CD14-positive monocyte (primary cell): ENCODE data around the gene SSBP4. TPM values are rescaled to one million over a fixed set of nuclear protein-coding genes. Genes with fewer than 3 reads are reported as not detected.

Source experiments
- DNase-seq, 3 donors: peaks; one replicate each; pipeline ENCODE4 v3.0.0-alpha.2; 2011 to 2022
- H2AFZ ChIP-seq: 2 replicates; pipeline ENCODE4 v1.6.0; 2012; ENCODE audit warnings: mild to moderate bottlenecking, low read depth, low read length, inconsistent platforms; ENCODE audit not compliant: insufficient read depth, poor library complexity, severe bottlenecking
- H3K27ac ChIP-seq, 2 donors: 1 replicate in 1 of 2; 2 replicates in 1 of 2; pipeline ENCODE4 v1.5.1; 2012 to 2013; ENCODE audit warnings: low read length in 2 of 2, control low read depth in 1 of 2, inconsistent platforms in 1 of 2, low read depth in 1 of 2, mild to moderate bottlenecking in 1 of 2
- H3K27me3 ChIP-seq, 2 donors: one replicate each; pipeline versions ENCODE4 v1.6.0 to v1.6.1; 2011 to 2013; ENCODE audit warnings: low read length in 2 of 2; ENCODE audit not compliant: control insufficient read depth in 2 of 2, insufficient read depth in 2 of 2
- H3K36me3 ChIP-seq, 2 donors: replicated peaks in 1 of 2; 1 replicate in 1 of 2; 2 replicates in 1 of 2; pipeline versions ENCODE4 v1.5.1 to v1.6.1; 2012 to 2013; ENCODE audit warnings: low read length in 2 of 2, control low read depth in 1 of 2, inconsistent platforms in 1 of 2, mild to moderate bottlenecking in 1 of 2; ENCODE audit not compliant: insufficient read depth in 2 of 2, control insufficient read depth in 1 of 2
- H3K4me1 ChIP-seq, 2 donors: 1 replicate in 1 of 2; 2 replicates in 1 of 2; pipeline versions ENCODE4 v1.5.1 to v1.6.1; 2012 to 2013; ENCODE audit warnings: low read length in 2 of 2, control low read depth in 1 of 2, inconsistent platforms in 1 of 2, mild to moderate bottlenecking in 1 of 2, moderate library complexity in 1 of 2; ENCODE audit not compliant: insufficient read depth in 2 of 2, control insufficient read depth in 1 of 2
- H3K4me2 ChIP-seq: replicated peaks from 2 replicates; pipeline ENCODE3; 2012; ENCODE audit warnings: low read length, moderate library complexity, mild to moderate bottlenecking; ENCODE audit not compliant: poor library complexity, severe bottlenecking; ENCODE audit errors: extremely low read depth
- H3K4me3 ChIP-seq, 3 experiments: fragments of 200-600 bp in 1 of 3; sonication (generic) in 1 of 3; replicated peaks in 1 of 3; 1 replicate in 2 of 3; 2 replicates in 1 of 3; pipeline ENCODE4 v1.5.1; 2011 to 2013; ENCODE audit warnings: low read length in 3 of 3, mild to moderate bottlenecking in 3 of 3, control low read depth in 2 of 3, low read depth in 2 of 3, inconsistent platforms in 1 of 3, moderate library complexity in 1 of 3
- H3K79me2 ChIP-seq: 2 replicates; pipeline ENCODE4 v1.6.0; 2012; ENCODE audit warnings: mild to moderate bottlenecking, control low read depth, inconsistent platforms, low read length, moderate library complexity; ENCODE audit not compliant: insufficient read depth
- H3K9ac ChIP-seq: 2 replicates; pipeline ENCODE4 v1.6.0; 2017; ENCODE audit warnings: low read length, mild to moderate bottlenecking; ENCODE audit not compliant: insufficient read depth, poor library complexity, severe bottlenecking
- H3K9me3 ChIP-seq, 2 donors: replicated peaks in 1 of 2; 1 replicate in 1 of 2; 2 replicates in 1 of 2; pipeline versions ENCODE4 v1.5.1 to v1.6.1; 2012 to 2013; ENCODE audit warnings: low read length in 2 of 2, control low read depth in 1 of 2; ENCODE audit not compliant: control insufficient read depth in 1 of 2, insufficient read depth in 1 of 2
- H4K20me1 ChIP-seq: 2 replicates; pipeline ENCODE4 v1.6.0; 2012; ENCODE audit warnings: mild to moderate bottlenecking, low read length, control low read depth, moderate library complexity; ENCODE audit not compliant: insufficient read depth
- H3K27ac Mint-ChIP-seq, 7 donors: one replicate each; pipeline ENCODE4 v1.8.0; 2020; ENCODE audit warnings: mild to moderate bottlenecking in 7 of 7, mixed read lengths in 7 of 7, moderate library complexity in 6 of 7, inconsistent platforms in 2 of 7
- H3K27me3 Mint-ChIP-seq, 3 donors: one replicate each; pipeline ENCODE4 v1.8.0; 2021 to 2022; ENCODE audit warnings: low read depth in 3 of 3, mild to moderate bottlenecking in 3 of 3, mixed read lengths in 3 of 3, moderate library complexity in 3 of 3, inconsistent platforms in 1 of 3
- H3K36me3 Mint-ChIP-seq, 2 donors: one replicate each; pipeline ENCODE4 v1.8.0; 2020; ENCODE audit warnings: mixed read lengths in 2 of 2, inconsistent platforms in 1 of 2, mild to moderate bottlenecking in 1 of 2
- H3K4me1 Mint-ChIP-seq: one replicate; pipeline ENCODE4 v1.8.0; 2020; ENCODE audit warnings: mild to moderate bottlenecking, mixed read lengths
- H3K4me3 Mint-ChIP-seq, 2 donors: one replicate each; pipeline ENCODE4 v1.8.0; 2020; ENCODE audit warnings: mild to moderate bottlenecking in 2 of 2, mixed read lengths in 2 of 2, moderate library complexity in 1 of 2
- H3K9me3 Mint-ChIP-seq, 7 donors: one replicate each; pipeline ENCODE4 v1.8.0; 2020 to 2022; ENCODE audit warnings: mixed read lengths in 7 of 7, mild to moderate bottlenecking in 6 of 7, moderate library complexity in 6 of 7, inconsistent platforms in 2 of 7
- WGBS: methylation state at CpG from one replicate; pipeline ENCODE4 v1.1.5; 2013; ENCODE audit warnings: missing lambda C conversion rate; ENCODE audit not compliant: insufficient coverage; 5-methylcytosine and 5-hydroxymethylcytosine counted together
- intact Hi-C, 2 donors: fragments of 100-400 bp; cut with micrococcal nuclease; formaldehyde crosslinking; loops; one replicate each; pipeline versions ENCODE4 v1.15.0 to v1.15.1; 2023
- polyA plus RNA-seq, 3 donors: library from polyadenylated mRNA; depleted of rRNA in 1 of 3; unstranded in 2 of 3; stranded (reverse) in 1 of 3; fragments of 300-500 nt in 2 of 3; fragments of >200 nt in 1 of 3; fragmentation: Illumina TruSeq in 2 of 3; gene quantifications; 1 replicate in 2 of 3; 2 replicates in 1 of 3; pipeline ENCODE4 v1.2.3, GENCODE V29; 2012 to 2021
- TF ChIP-seq, protein P1 (sequence below): fragments of 200-600 bp; IDR thresholded peaks from one replicate; pipeline ENCODE4 v1.8.0; 2022; ENCODE audit warnings: antibody characterized with exemption, mild to moderate bottlenecking

Gene SSBP4
- polyA plus RNA-seq, 3 donors: 38.5 to 74.5 (median 48.3) TPM

DNA sequence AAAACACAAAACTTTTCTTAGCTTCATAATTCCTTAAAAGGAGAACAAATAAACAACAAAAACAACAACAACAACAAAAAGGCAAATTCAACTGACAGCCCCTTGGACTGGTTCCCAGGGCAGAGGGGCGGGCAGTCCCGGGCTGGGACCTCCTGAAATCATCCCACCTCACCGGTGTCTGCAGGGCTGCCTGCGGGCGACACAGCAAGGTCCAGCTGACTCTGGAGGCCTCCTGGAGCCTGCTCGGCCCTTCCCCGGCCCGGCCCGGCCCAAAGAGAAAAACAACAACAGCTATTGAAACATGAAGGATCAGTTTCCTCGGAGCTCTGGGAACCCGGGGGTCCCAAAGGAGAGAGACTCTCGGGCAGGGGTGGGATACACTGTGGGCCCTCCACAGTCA, 23.7 kb downstream of the SSBP4 start:
- Histone ChIP-seq H3K4me3 (no peak overlapping the region), H3K4me1 (peaks cover 4 to 8% of the 10 kb centered on the region in 2 donors), H3K27ac (no peak overlapping the region), H3K27me3 (peaks cover 0 to 18% of the 10 kb centered on the region in 2 donors), H3K9me3 (no peaks in the 10 kb centered on the region), H2AFZ (no peak overlapping the region), H3K36me3 (peaks cover 53% of the 10 kb centered on the region in 2 donors), H3K79me2 (no peaks in the 10 kb centered on the region), H3K4me2 (no peak overlapping the region), H3K9ac (no peak overlapping the region), H4K20me1 (peaks cover 99% of the 10 kb centered on the region)
- Mint-ChIP-seq H3K36me3 (peaks cover 49 to 55% of the 10 kb centered on the region in 2 donors), H3K27ac (no peak overlapping the region), H3K4me1 (peaks cover 17% of the 10 kb centered on the region), H3K4me3 (no peak overlapping the region), H3K27me3 (peaks cover 11 to 23% (median 17%) of the 10 kb centered on the region in 3 donors), H3K9me3 (peaks cover 0 to 6% (median 0%) of the 10 kb centered on the region in 7 donors)
- no peak for DNase-seq
- TF ChIP-seq, protein P1, sequence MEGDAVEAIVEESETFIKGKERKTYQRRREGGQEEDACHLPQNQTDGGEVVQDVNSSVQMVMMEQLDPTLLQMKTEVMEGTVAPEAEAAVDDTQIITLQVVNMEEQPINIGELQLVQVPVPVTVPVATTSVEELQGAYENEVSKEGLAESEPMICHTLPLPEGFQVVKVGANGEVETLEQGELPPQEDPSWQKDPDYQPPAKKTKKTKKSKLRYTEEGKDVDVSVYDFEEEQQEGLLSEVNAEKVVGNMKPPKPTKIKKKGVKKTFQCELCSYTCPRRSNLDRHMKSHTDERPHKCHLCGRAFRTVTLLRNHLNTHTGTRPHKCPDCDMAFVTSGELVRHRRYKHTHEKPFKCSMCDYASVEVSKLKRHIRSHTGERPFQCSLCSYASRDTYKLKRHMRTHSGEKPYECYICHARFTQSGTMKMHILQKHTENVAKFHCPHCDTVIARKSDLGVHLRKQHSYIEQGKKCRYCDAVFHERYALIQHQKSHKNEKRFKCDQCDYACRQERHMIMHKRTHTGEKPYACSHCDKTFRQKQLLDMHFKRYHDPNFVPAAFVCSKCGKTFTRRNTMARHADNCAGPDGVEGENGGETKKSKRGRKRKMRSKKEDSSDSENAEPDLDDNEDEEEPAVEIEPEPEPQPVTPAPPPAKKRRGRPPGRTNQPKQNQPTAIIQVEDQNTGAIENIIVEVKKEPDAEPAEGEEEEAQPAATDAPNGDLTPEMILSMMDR: no peak
- intact Hi-C loops: no loop called here
- 98% methylated on average over 7 of the region's 12 CpGs for WGBS

DNA sequence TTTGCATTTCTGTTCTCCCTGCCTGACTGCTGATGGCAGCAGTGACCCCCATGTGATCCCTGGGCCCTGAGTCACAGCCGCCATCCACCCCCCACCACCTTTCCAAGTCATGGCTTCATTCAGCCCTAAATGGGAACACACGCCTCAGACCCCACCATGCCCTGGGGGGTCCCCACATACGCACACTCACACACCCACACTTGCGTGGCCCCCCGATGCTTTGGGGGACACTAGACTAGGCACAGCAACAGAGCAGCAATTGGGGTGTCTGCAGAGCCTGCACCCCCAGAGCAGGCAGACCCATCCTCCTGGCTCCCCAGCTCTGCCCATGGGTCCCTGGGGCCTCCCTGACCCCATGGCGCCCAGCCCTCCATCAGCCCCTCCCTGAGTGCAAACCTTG, 24.2 kb downstream of the SSBP4 start:
- peaks cover 0 to 14% of the 10 kb centered on the region in 2 donors for H3K27me3 ChIP-seq
- Mint-ChIP-seq H3K27me3 (peaks cover 8 to 18% (median 16%) of the 10 kb centered on the region in 3 donors), H3K36me3 (peaks cover 54 to 60% of the 10 kb centered on the region in 2 donors), H3K9me3 (peaks cover 0 to 6% (median 0%) of the 10 kb centered on the region in 7 donors), H3K4me3 (no peak overlapping the region), H3K4me1 (peaks cover 15% of the 10 kb centered on the region), H3K27ac (peak overlapping the region in 2 of 7 donors; percentile 48 to 57)
- no peaks in the 10 kb centered on the region for H3K9me3 ChIP-seq
- no peak overlapping the region for H2AFZ ChIP-seq
- H3K79me2 ChIP-seq: no peaks in the 10 kb centered on the region
- no peak overlapping the region for H3K27ac ChIP-seq
- H4K20me1 ChIP-seq: peaks cover 100% of the 10 kb centered on the region
- no peak overlapping the region for H3K9ac ChIP-seq
- no peak overlapping the region for H3K4me3 ChIP-seq
- no peak for DNase-seq
- H3K4me1 ChIP-seq: peaks cover under 1 to 3% of the 10 kb centered on the region in 2 donors
- peaks cover 57% of the 10 kb centered on the region in 2 donors for H3K36me3 ChIP-seq
- 98% methylated on average over 6 of the region's 6 CpGs for WGBS
- intact Hi-C loops: no loop called here
- TF ChIP-seq, protein P1: no peak
- no peak overlapping the region for H3K4me2 ChIP-seq
